ENCODE data around the gene PARVA.

The PARVA gene

DNA sequence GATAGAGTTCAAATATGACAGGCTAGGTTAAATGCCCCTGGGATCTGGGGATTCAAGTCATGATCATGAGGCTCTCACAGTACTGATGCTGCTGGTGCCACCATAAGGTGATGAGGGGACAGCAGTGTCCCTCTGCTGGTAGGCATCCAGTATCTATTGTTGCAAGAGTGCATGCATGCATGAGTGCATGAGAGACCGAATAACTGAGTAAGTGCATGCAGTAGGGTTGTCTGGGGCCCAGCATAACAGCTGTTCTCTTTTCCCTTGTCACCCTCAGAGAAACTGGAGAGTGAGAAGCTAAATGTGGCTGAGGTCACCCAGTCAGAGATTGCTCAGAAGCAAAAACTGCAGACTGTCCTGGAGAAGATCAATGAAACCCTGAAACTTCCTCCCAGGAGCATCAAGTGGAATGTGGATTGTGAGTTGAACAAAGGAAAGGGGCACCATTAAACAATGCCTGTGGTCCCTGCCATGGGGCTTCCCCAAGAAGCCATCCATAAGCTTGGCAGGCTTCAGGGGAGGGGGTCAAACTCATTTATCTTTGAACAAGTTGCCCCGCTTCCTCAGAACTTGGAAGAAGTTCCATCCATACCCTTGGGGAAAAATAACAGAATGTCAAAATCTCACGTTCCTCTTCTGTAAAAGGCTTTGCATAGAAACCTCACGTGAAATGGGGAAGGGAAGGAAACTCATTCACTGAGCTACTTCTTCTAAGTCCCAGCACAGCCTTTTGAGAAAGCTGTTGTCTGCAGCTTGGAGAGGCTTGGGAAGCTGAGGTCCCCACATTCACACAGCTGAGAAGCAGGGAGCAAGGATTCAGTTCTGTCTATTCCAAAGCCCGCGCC lies 119.0 kb downstream of the PARVA start:
- Histone ChIP-seq H3K4me1 (ENCODE audit: control insufficient read depth, insufficient read depth, low read length) (no peaks in the 10 kb centered on the region), H3K36me3 (ENCODE audit: control insufficient read depth, insufficient read depth, low read length) (no peaks in the 10 kb centered on the region), H3K9me3 (ENCODE audit: control insufficient read depth, insufficient read depth, low read length) (no peaks in the 10 kb centered on the region), H3K27ac (ENCODE audit: low read length) (no peak overlapping the region), H3K27me3 (ENCODE audit: control insufficient read depth, insufficient read depth, low read length) (no peaks in the 10 kb centered on the region), H3K4me3 (ENCODE audit: low read length) (no peak overlapping the region)
- peak; percentile 18 for DNase-seq (ENCODE audit: low read depth, low spot score)
- WGBS (ENCODE audit: insufficient coverage, insufficient read length), result no CpG with 5 or more reads among the region's 6 CpGs

- H3K27me3 ChIP-seq (ENCODE audit: control insufficient read depth, insufficient read depth, low read length), result no peaks in the 10 kb centered on the region
- no CpG with 5 or more reads among the region's 7 CpGs for WGBS (ENCODE audit: insufficient coverage, insufficient read length)
- no peaks in the 10 kb centered on the region for H3K4me1 ChIP-seq (ENCODE audit: control insufficient read depth, insufficient read depth, low read length)
- no peak overlapping the region for H3K27ac ChIP-seq (ENCODE audit: low read length)
- DNase-seq (ENCODE audit: low read depth, low spot score), result no peak
- H3K9me3 ChIP-seq (ENCODE audit: control insufficient read depth, insufficient read depth, low read length), result no peaks in the 10 kb centered on the region
- H3K36me3 ChIP-seq (ENCODE audit: control insufficient read depth, insufficient read depth, low read length), result no peaks in the 10 kb centered on the region
- no peak overlapping the region for H3K4me3 ChIP-seq (ENCODE audit: low read length)
These were observed 120.1 kb downstream of the PARVA start for GRCh38 chr11:12497431-12497830.

DNA sequence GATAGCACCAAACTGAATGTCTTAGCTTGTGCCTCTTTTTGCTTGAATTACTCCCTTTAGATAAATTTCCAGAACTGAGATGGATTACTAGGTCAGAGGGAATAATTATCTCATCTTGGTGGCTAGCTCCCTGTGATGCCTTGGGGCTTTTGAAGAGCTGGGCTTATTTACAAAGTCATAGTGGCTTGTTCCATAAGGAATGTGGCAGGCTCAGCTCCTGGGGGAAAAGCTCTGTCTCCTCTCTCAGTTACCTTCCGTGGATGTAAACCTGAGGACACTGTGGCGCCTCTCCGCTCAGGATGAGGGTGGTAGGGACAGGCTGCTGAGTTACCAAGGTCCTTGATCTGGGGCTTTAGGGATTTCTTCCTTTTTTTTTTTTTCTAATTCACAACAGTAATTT lies 121.7 kb downstream of the PARVA start:
- no peaks in the 10 kb centered on the region for H3K27me3 ChIP-seq (ENCODE audit: control insufficient read depth, insufficient read depth, low read length)
- no peaks in the 10 kb centered on the region for H3K9me3 ChIP-seq (ENCODE audit: control insufficient read depth, insufficient read depth, low read length)
- whole genome bisulfite sequencing (ENCODE audit: insufficient coverage, insufficient read length), result no CpG with 5 or more reads among the region's 3 CpGs
- H3K27ac ChIP-seq (ENCODE audit: low read length), result no peak overlapping the region
- H3K4me3 ChIP-seq (ENCODE audit: low read length), result no peak overlapping the region
- H3K4me1 ChIP-seq (ENCODE audit: control insufficient read depth, insufficient read depth, low read length), result no peaks in the 10 kb centered on the region
- no peak for DNase-seq (ENCODE audit: low read depth, low spot score)
- H3K36me3 ChIP-seq (ENCODE audit: control insufficient read depth, insufficient read depth, low read length), result no peaks in the 10 kb centered on the region

DNA sequence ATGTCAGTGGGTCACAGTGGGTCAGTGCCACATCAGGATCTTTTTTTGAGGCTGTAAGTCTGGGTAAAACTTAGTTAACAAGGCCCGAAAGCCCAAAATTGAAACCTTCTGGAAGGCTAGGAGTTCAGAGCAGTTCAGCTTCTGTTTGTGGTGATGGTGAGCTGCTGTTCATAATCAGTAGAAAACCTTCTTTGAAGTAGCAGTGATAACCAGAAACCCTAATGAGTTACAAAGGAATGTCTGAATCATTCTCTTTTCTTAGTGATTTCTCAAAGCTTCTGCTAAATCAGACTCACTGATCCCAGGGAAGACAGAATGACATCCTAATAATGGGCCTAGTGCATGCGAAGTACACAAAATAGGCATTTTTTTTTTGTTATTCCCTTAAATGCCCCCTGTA lies 124.7 kb downstream of the PARVA start:
- no peak for DNase-seq (ENCODE audit: low read depth, low spot score)
- no CpG with 5 or more reads among the region's 2 CpGs for WGBS (ENCODE audit: insufficient coverage, insufficient read length)

DNA sequence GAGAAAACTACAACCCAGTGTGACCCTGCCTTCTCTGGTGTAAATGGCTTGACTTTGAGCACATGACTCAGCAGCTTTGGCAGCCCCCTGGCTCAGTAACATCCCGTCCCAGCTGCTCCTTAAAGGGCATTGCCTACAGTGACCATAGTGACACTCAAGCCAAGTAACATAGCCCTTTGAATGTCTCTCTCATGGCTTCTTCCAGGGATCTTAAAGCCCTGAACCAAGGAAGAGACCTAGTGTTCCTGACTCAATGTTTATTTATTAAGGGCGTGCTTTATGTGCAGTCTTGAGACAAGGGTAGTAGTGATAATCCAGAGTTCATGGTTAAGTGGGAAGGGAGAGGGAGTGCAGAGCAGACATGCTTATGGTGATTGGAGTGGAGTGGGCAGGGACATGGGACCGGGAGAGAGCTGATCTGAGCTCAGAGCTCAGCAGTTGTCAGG lies 125.7 kb downstream of the PARVA start:
- Histone ChIP-seq H3K36me3 (ENCODE audit: control insufficient read depth, insufficient read depth, low read length) (no peaks in the 10 kb centered on the region), H3K27ac (ENCODE audit: low read length) (no peak overlapping the region), H3K9me3 (ENCODE audit: control insufficient read depth, insufficient read depth, low read length) (no peaks in the 10 kb centered on the region), H3K4me1 (ENCODE audit: control insufficient read depth, insufficient read depth, low read length) (no peaks in the 10 kb centered on the region), H3K27me3 (ENCODE audit: control insufficient read depth, insufficient read depth, low read length) (no peaks in the 10 kb centered on the region), H3K4me3 (ENCODE audit: low read length) (no peak overlapping the region)
- WGBS (ENCODE audit: insufficient coverage, insufficient read length), result no CpG with 5 or more reads among the region's 3 CpGs
- no peak for DNase-seq (ENCODE audit: low read depth, low spot score)

More for the DNA sequence above, 124.7 kb downstream of the PARVA start:
- Histone ChIP-seq H3K27ac (ENCODE audit: low read length) (no peak overlapping the region), H3K36me3 (ENCODE audit: control insufficient read depth, insufficient read depth, low read length) (no peaks in the 10 kb centered on the region), H3K4me3 (ENCODE audit: low read length) (no peak overlapping the region), H3K9me3 (ENCODE audit: control insufficient read depth, insufficient read depth, low read length) (no peaks in the 10 kb centered on the region), H3K4me1 (ENCODE audit: control insufficient read depth, insufficient read depth, low read length) (no peaks in the 10 kb centered on the region), H3K27me3 (ENCODE audit: control insufficient read depth, insufficient read depth, low read length) (no peaks in the 10 kb centered on the region)

- no peak overlapping the region for H3K4me3 ChIP-seq (ENCODE audit: low read length)
- H3K27me3 ChIP-seq (ENCODE audit: control insufficient read depth, insufficient read depth, low read length), result no peaks in the 10 kb centered on the region
- H3K9me3 ChIP-seq (ENCODE audit: control insufficient read depth, insufficient read depth, low read length), result no peaks in the 10 kb centered on the region
- no peaks in the 10 kb centered on the region for H3K4me1 ChIP-seq (ENCODE audit: control insufficient read depth, insufficient read depth, low read length)
- H3K27ac ChIP-seq (ENCODE audit: low read length), result no peak overlapping the region
- no CpG with 5 or more reads among the region's 3 CpGs for WGBS (ENCODE audit: insufficient coverage, insufficient read length)
- DNase-seq (ENCODE audit: low read depth, low spot score), result no peak
- no peaks in the 10 kb centered on the region for H3K36me3 ChIP-seq (ENCODE audit: control insufficient read depth, insufficient read depth, low read length)
These were observed 126.5 kb downstream of the PARVA start for GRCh38 chr11:12503886-12504285.

DNA sequence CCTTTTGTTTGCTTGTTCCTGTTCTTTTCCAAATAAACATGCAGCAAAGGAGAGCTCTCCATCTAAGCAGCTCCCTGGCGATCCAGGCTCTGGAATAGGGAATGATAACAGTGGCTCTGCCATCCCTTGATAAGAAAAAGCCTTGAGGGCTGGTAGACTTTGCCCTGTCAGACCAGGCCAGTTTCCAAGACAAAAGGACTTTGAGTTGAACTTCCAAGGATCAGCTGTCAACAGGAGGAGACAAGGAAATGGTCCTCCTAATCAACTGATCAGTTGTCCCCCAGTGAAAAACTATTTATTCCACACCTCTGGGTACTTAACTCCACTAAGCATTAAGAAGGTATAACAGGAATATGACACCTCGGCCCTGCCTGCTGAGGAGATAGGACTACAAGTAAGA lies 127.8 kb downstream of the PARVA start:
- Histone ChIP-seq H3K4me1 (ENCODE audit: control insufficient read depth, insufficient read depth, low read length) (no peaks in the 10 kb centered on the region), H3K36me3 (ENCODE audit: control insufficient read depth, insufficient read depth, low read length) (no peaks in the 10 kb centered on the region), H3K4me3 (ENCODE audit: low read length) (no peak overlapping the region), H3K9me3 (ENCODE audit: control insufficient read depth, insufficient read depth, low read length) (no peaks in the 10 kb centered on the region), H3K27ac (ENCODE audit: low read length) (no peak overlapping the region), H3K27me3 (ENCODE audit: control insufficient read depth, insufficient read depth, low read length) (no peaks in the 10 kb centered on the region)
- WGBS (ENCODE audit: insufficient coverage, insufficient read length), result no CpG with 5 or more reads among the region's 2 CpGs
- DNase-seq (ENCODE audit: low read depth, low spot score), result no peak

DNA sequence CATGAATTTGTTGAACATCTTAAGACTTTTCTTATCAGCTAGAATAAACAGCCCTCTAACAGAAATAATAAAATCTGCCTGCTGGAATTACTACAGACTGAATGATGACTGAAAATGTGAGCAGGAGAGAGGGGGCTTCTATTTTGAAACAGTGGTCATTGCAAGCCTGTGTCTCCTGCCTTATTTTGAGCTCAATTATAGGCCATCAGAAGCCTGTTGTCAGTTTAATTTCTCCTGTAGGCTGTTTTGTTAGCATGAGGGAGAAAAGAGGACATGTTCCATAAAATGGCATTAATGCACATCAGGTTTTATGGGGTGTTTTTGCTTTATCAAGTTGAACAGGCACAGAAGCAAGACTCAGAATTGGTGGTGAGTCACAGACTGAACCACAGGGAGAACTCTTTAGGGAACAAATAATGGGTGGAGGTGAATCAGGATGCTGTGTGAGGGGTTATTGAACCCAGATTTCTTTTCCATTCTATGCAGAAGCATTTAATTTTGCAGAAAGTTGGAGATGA lies 129.1 kb downstream of the PARVA start:
- no peaks in the 10 kb centered on the region for H3K27me3 ChIP-seq (ENCODE audit: control insufficient read depth, insufficient read depth, low read length)
- no peak for DNase-seq (ENCODE audit: low read depth, low spot score)
- no peaks in the 10 kb centered on the region for H3K4me1 ChIP-seq (ENCODE audit: control insufficient read depth, insufficient read depth, low read length)

DNA sequence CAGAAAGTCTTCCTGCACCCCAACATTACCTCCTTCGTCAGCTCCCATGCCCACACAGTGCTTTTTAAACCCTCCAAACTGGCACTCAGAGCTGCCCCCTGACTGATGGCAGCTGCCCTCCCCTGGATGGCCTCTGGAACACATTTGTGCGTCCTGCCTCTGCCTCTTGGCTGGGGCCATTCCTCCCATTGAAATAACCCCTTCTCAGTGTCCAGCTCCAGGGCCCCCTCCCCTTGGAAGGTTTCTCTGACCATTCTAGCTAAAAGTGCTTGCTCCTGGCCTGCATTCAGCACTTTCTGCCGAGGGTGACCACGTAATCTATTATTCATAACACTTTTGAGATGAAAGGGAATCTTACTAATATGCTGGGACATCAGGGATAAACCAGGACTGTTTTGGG lies 130.0 kb downstream of the PARVA start:
- WGBS (ENCODE audit: insufficient coverage, insufficient read length), result no CpG with 5 or more reads among the region's 4 CpGs
- no peak for DNase-seq (ENCODE audit: low read depth, low spot score)
- H3K27ac ChIP-seq (ENCODE audit: low read length), result no peak overlapping the region

More for the DNA sequence above, 129.1 kb downstream of the PARVA start:
- no peaks in the 10 kb centered on the region for H3K36me3 ChIP-seq (ENCODE audit: control insufficient read depth, insufficient read depth, low read length)
- no peak overlapping the region for H3K27ac ChIP-seq (ENCODE audit: low read length)
- no peak overlapping the region for H3K4me3 ChIP-seq (ENCODE audit: low read length)
- no peaks in the 10 kb centered on the region for H3K9me3 ChIP-seq (ENCODE audit: control insufficient read depth, insufficient read depth, low read length)

DNA sequence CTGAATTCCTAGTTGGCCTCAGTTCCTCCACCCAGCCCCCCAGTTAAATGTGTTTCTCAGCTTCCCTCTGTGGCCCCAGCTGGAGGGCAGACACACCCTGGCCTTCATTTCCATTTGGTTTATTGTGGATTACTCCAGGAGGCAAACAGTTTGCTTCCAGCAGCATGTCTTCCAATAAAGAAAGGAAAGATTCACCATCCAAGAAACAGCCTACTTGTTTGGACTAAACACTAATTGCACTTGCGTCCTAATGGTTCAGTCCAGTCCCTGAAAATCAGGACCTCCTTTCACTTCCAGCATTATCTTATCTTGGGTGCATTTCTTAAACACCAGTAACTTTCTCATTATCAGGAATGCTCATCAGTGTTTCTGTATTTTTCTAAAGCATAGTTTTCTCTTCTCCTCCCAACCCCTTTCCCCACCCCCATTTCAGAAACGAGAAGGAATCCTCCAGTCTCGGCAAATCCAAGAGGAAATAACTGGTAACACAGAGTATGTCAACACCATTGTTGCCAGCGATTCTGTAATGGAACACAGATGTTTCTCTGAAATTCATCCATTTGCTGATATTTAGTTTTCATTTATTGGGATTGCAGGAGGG lies 130.9 kb downstream of the PARVA start:
- Histone ChIP-seq H3K4me3 (ENCODE audit: low read length) (no peak overlapping the region), H3K27me3 (ENCODE audit: control insufficient read depth, insufficient read depth, low read length) (no peaks in the 10 kb centered on the region), H3K36me3 (ENCODE audit: control insufficient read depth, insufficient read depth, low read length) (no peaks in the 10 kb centered on the region), H3K27ac (ENCODE audit: low read length) (no peak overlapping the region), H3K9me3 (ENCODE audit: control insufficient read depth, insufficient read depth, low read length) (no peaks in the 10 kb centered on the region), H3K4me1 (ENCODE audit: control insufficient read depth, insufficient read depth, low read length) (no peaks in the 10 kb centered on the region)
- WGBS (ENCODE audit: insufficient coverage, insufficient read length), result no CpG with 5 or more reads among the region's 4 CpGs
- DNase-seq (ENCODE audit: low read depth, low spot score), result no peak

More for the DNA sequence above, 130.0 kb downstream of the PARVA start:
- Histone ChIP-seq H3K4me3 (ENCODE audit: low read length) (no peak overlapping the region), H3K36me3 (ENCODE audit: control insufficient read depth, insufficient read depth, low read length) (no peaks in the 10 kb centered on the region), H3K9me3 (ENCODE audit: control insufficient read depth, insufficient read depth, low read length) (no peaks in the 10 kb centered on the region), H3K4me1 (ENCODE audit: control insufficient read depth, insufficient read depth, low read length) (no peaks in the 10 kb centered on the region), H3K27me3 (ENCODE audit: control insufficient read depth, insufficient read depth, low read length) (no peaks in the 10 kb centered on the region)

Data from iPS DF 6.9 (cell line).